Measurements from ENCODE around the gene ANKRD11.
A peak's percentile ranks its signal among the peaks of the same experiment; 100 is the strongest.
"Not testable (repeated sequence)": the region's sequence is repeated elsewhere in the genome, so short reads cannot be mapped to it uniquely, and the experiment has no call there.

Gene ANKRD11

GRCh38 chr16:89363621-89364393 is 126.6 kb downstream of the ANKRD11 start:
- DNase-seq (ENCODE audit: low spot score), result peak; percentile 62

GRCh38 chr16:89362540-89363223 is 127.7 kb downstream of the ANKRD11 start:
- not testable (repeated sequence) for DNase-seq (ENCODE audit: low spot score)

GRCh38 chr16:89361751-89362539 is 128.4 kb downstream of the ANKRD11 start:
- no peak for DNase-seq (ENCODE audit: low spot score)

- no peak for DNase-seq (ENCODE audit: low spot score)
These were observed 129.5 kb downstream of the ANKRD11 start for GRCh38 chr16:89360760-89361435.

GRCh38 chr16:89359264-89360147 is 130.9 kb downstream of the ANKRD11 start:
- DNase-seq (ENCODE audit: low spot score), result no peak

- no peak for DNase-seq (ENCODE audit: low spot score)
These were observed 132.0 kb downstream of the ANKRD11 start for GRCh38 chr16:89358030-89359005.

GRCh38 chr16:89357055-89357816 is 133.1 kb downstream of the ANKRD11 start:
- no peak for DNase-seq (ENCODE audit: low spot score)

- no peak for DNase-seq (ENCODE audit: low spot score)
These were observed 134.7 kb downstream of the ANKRD11 start for GRCh38 chr16:89355686-89356085.

GRCh38 chr16:89355007-89355406 is 135.4 kb downstream of the ANKRD11 start:
- DNase-seq (ENCODE audit: low spot score), result no peak

- DNase-seq (ENCODE audit: low spot score), result no peak
These were observed 136.0 kb downstream of the ANKRD11 start for GRCh38 chr16:89354325-89354724.

GRCh38 chr16:89352091-89352681 is 138.2 kb downstream of the ANKRD11 start:
- no peak for DNase-seq (ENCODE audit: low spot score)

GRCh38 chr16:89351645-89352044 is 138.7 kb downstream of the ANKRD11 start:
- no peak for DNase-seq (ENCODE audit: low spot score)

GRCh38 chr16:89350701-89351380 is 139.5 kb downstream of the ANKRD11 start:
- DNase-seq (ENCODE audit: low spot score), result no peak

GRCh38 chr16:89349947-89350633 is 140.3 kb downstream of the ANKRD11 start:
- DNase-seq (ENCODE audit: low spot score), result no peak

- no peak for DNase-seq (ENCODE audit: low spot score)
These were observed 142.6 kb downstream of the ANKRD11 start for GRCh38 chr16:89347807-89348206.

GRCh38 chr16:89346869-89347268 is 143.5 kb downstream of the ANKRD11 start:
- no peak for DNase-seq (ENCODE audit: low spot score)

- no peak for DNase-seq (ENCODE audit: low spot score)
These were observed 144.7 kb downstream of the ANKRD11 start for GRCh38 chr16:89345642-89346150.
